ENCODE results near the gene HES7.

HES7 gene

GRCh38 chr17:8155231-8155995, 31.5 kb upstream of the HES7 start:
- no peak for DNase-seq

GRCh38 chr17:8154608-8155155, 30.8 kb upstream of the HES7 start:
- no peak for DNase-seq

GRCh38 chr17:8153957-8154607, 30.2 kb upstream of the HES7 start:
- peak; percentile 99 for DNase-seq

- DNase-seq, result peak; percentile 95
Observed at GRCh38 chr17:8153525-8153956, 29.6 kb upstream of the HES7 start.

GRCh38 chr17:8153031-8153451, 29.1 kb upstream of the HES7 start:
- no peak for DNase-seq

- DNase-seq, result peak; percentile 93
Observed at GRCh38 chr17:8152112-8152775, 28.3 kb upstream of the HES7 start, which contains the start of gene PER1. PER1 (minus strand) TSS chr17:8152404; CDS start chr17:8150706, 1,698 bp downstream.

GRCh38 chr17:8151641-8152111, 27.8 kb upstream of the HES7 start:
- peak; percentile 56 for DNase-seq

- peak; percentile 89 for DNase-seq
Observed at GRCh38 chr17:8151120-8151640, 27.3 kb upstream of the HES7 start.

- DNase-seq, result no peak
Observed at GRCh38 chr17:8150194-8151119, 26.6 kb upstream of the HES7 start.

- no peak for DNase-seq
Observed at GRCh38 chr17:8149419-8150193, 25.7 kb upstream of the HES7 start.

- no peak for DNase-seq
Observed at GRCh38 chr17:8148560-8148959, 24.7 kb upstream of the HES7 start.

- no peak for DNase-seq
Observed at GRCh38 chr17:8147805-8148404, 24.0 kb upstream of the HES7 start.

- DNase-seq, result no peak
Observed at GRCh38 chr17:8147141-8147804, 23.4 kb upstream of the HES7 start.

GRCh38 chr17:8146381-8147140, 22.7 kb upstream of the HES7 start:
- DNase-seq, result no peak

- DNase-seq, result no peak
Observed at GRCh38 chr17:8145811-8146210, 21.9 kb upstream of the HES7 start.

- no peak for DNase-seq
Observed at GRCh38 chr17:8144401-8145231, 20.7 kb upstream of the HES7 start.

GRCh38 chr17:8143581-8144400, 19.9 kb upstream of the HES7 start:
- DNase-seq, result no peak

Data from fibroblast of skin of scalp (primary cell).